Parathyroid adenoma (tissue), 2 donors: ENCODE measurements around the gene SHROOM3.

Experiments
- H2AFZ ChIP-seq: fragments of 300-600 bp; sonication (generic); one replicate; pipeline ENCODE4 v1.7.0; 2017; ENCODE audit warnings: antibody characterized with exemption, mild to moderate bottlenecking
- H3K27ac ChIP-seq: fragments of 300-600 bp; sonication (generic); one replicate; pipeline ENCODE4 v1.7.0; 2017
- H3K27me3 ChIP-seq: fragments of 300-600 bp; sonication (generic); one replicate; pipeline ENCODE4 v1.7.0; 2017; ENCODE audit warnings: low read length; ENCODE audit not compliant: control insufficient read depth, insufficient read depth
- H3K36me3 ChIP-seq: fragments of 300-600 bp; sonication (generic); one replicate; pipeline ENCODE4 v1.7.0; 2017; ENCODE audit warnings: low read length; ENCODE audit not compliant: control insufficient read depth, insufficient read depth
- H3K4me1 ChIP-seq: fragments of 300-600 bp; sonication (generic); one replicate; pipeline ENCODE4 v1.7.0; 2017; ENCODE audit warnings: control low read depth
- H3K4me2 ChIP-seq: fragments of 300-600 bp; sonication (generic); one replicate; pipeline ENCODE4 v1.7.0; 2017; ENCODE audit warnings: low read length
- H3K4me3 ChIP-seq: fragments of 300-600 bp; sonication (generic); one replicate; pipeline ENCODE4 v1.7.0; 2017; ENCODE audit warnings: low read depth, low read length
- H3K79me2 ChIP-seq: fragments of 300-600 bp; sonication (generic); one replicate; pipeline ENCODE4 v1.7.0; 2017; ENCODE audit warnings: control low read depth
- H3K9ac ChIP-seq: fragments of 300-600 bp; sonication (generic); one replicate; pipeline ENCODE4 v1.7.0; 2017; ENCODE audit warnings: mild to moderate bottlenecking
- H3K9me3 ChIP-seq: fragments of 300-600 bp; sonication (generic); one replicate; pipeline ENCODE4 v1.7.0; 2017; ENCODE audit warnings: low read length; ENCODE audit not compliant: control insufficient read depth
- CTCF ChIP-seq: fragments of 300-600 bp; sonication (generic); IDR thresholded peaks from one replicate; pipeline ENCODE4 v1.7.0; 2017; ENCODE audit warnings: antibody characterized with exemption, mild to moderate bottlenecking
- donor health status: primary hyperparathyroidism.

SHROOM3 gene

GRCh38 chr4:76494871-76495590, 60.0 kb downstream of the SHROOM3 start:
- no peaks in the 10 kb centered on the region for H3K4me1 ChIP-seq
- no peak overlapping the region for H3K4me2 ChIP-seq
- no peak for TF ChIP-seq CTCF
- no peaks in the 10 kb centered on the region for H3K27me3 ChIP-seq
- H3K9ac ChIP-seq, result no peak overlapping the region
- no peaks in the 10 kb centered on the region for H3K36me3 ChIP-seq
- H3K9me3 ChIP-seq, result no peaks in the 10 kb centered on the region
- no peak overlapping the region for H3K27ac ChIP-seq
- no peak overlapping the region for H2AFZ ChIP-seq
- no peaks in the 10 kb centered on the region for H3K79me2 ChIP-seq
- H3K4me3 ChIP-seq, result no peak overlapping the region

GRCh38 chr4:76498550-76498949, 63.5 kb downstream of the SHROOM3 start:
- Histone ChIP-seq H3K9ac (no peak overlapping the region), H3K4me3 (no peak overlapping the region), H2AFZ (no peak overlapping the region), H3K9me3 (no peaks in the 10 kb centered on the region), H3K4me2 (no peak overlapping the region), H3K36me3 (no peaks in the 10 kb centered on the region), H3K4me1 (no peaks in the 10 kb centered on the region), H3K27me3 (no peaks in the 10 kb centered on the region), H3K27ac (no peak overlapping the region), H3K79me2 (no peaks in the 10 kb centered on the region)
- TF ChIP-seq CTCF, result no peak

GRCh38 chr4:76499461-76499860, 64.4 kb downstream of the SHROOM3 start:
- TF ChIP-seq CTCF, result no peak
- no peak overlapping the region for H3K27ac ChIP-seq
- H3K9me3 ChIP-seq, result no peaks in the 10 kb centered on the region
- no peaks in the 10 kb centered on the region for H3K4me1 ChIP-seq
- no peaks in the 10 kb centered on the region for H3K79me2 ChIP-seq
- no peak overlapping the region for H3K4me2 ChIP-seq
- no peaks in the 10 kb centered on the region for H3K36me3 ChIP-seq
- no peaks in the 10 kb centered on the region for H3K27me3 ChIP-seq
- no peak overlapping the region for H3K9ac ChIP-seq
- H2AFZ ChIP-seq, result no peak overlapping the region
- H3K4me3 ChIP-seq, result no peak overlapping the region

GRCh38 chr4:76502886-76503285, 67.9 kb downstream of the SHROOM3 start:
- H3K27ac ChIP-seq, result no peak overlapping the region
- no peak overlapping the region for H3K9ac ChIP-seq
- H3K27me3 ChIP-seq, result no peaks in the 10 kb centered on the region
- H3K4me2 ChIP-seq, result no peak overlapping the region
- no peaks in the 10 kb centered on the region for H3K79me2 ChIP-seq
- no peak overlapping the region for H3K4me3 ChIP-seq
- H3K36me3 ChIP-seq, result no peaks in the 10 kb centered on the region
- H3K9me3 ChIP-seq, result no peaks in the 10 kb centered on the region
- no peak overlapping the region for H2AFZ ChIP-seq
- TF ChIP-seq CTCF, result no peak
- no peaks in the 10 kb centered on the region for H3K4me1 ChIP-seq
